Stimulated activated naive CD8-positive, alpha-beta T cell treated with anti-CD3 and anti-CD28 coated beads, Interleukin-15, amount 100 ng/mL, for 72 hours (primary cell): ENCODE results near the gene FGB.
A peak's percentile ranks its signal among the peaks of the same experiment; 100 is the strongest.

Source experiments
- ATAC-seq: fragments of 150-1000 bp; cut with Tn5 transposase; 2 replicates; pipeline ENCODE4 v1.10.0; 2021; ENCODE audit warnings: mild to moderate bottlenecking, moderate library complexity
- DNase-seq, 2 donors: peaks; one replicate each; pipeline ENCODE4 v3.0.0; 2021 to 2022
- H3K27ac Mint-ChIP-seq, 2 donors: one replicate each; pipeline ENCODE4 v1.8.0; 2022; ENCODE audit warnings: mild to moderate bottlenecking in 2 of 2, mixed read lengths in 2 of 2, moderate library complexity in 2 of 2
- H3K27me3 Mint-ChIP-seq: one replicate; pipeline ENCODE4 v1.8.0; 2022; ENCODE audit warnings: mixed read lengths
- H3K4me1 Mint-ChIP-seq: one replicate; pipeline ENCODE4 v1.8.0; 2022; ENCODE audit warnings: mild to moderate bottlenecking, mixed read lengths
- H3K4me3 Mint-ChIP-seq, 2 donors: one replicate each; pipeline ENCODE4 v1.8.0; 2022; ENCODE audit warnings: mild to moderate bottlenecking in 2 of 2, mixed read lengths in 2 of 2, moderate library complexity in 1 of 2
- H3K9me3 Mint-ChIP-seq, 2 donors: one replicate each; pipeline ENCODE4 v1.8.0; 2022; ENCODE audit warnings: mixed read lengths in 2 of 2

FGB gene

GRCh38 chr4:154562697-154563254 is at the start of gene FGB:
Gene FGB (plus strand): TSS chr4:154563011. CDS start chr4:154563019, 8 bp downstream.
- no peak within 1 kb of the TSS for H3K27ac Mint-ChIP-seq
- H3K9me3 Mint-ChIP-seq: no peaks in the 10 kb centered on the region
- no peaks in the 10 kb centered on the region for H3K4me1 Mint-ChIP-seq
- DNase-seq (no peak), ATAC-seq (no peak)
- H3K4me3 Mint-ChIP-seq: no peak within 1 kb of the TSS
- H3K27me3 Mint-ChIP-seq: peaks cover 6% of the 10 kb centered on the region

GRCh38 chr4:154516318-154517029 is 46.3 kb upstream of the FGB start:
- no peak overlapping the region for H3K27ac Mint-ChIP-seq
- ATAC-seq (no peak), DNase-seq (no peak)
- H3K9me3 Mint-ChIP-seq: no peaks in the 10 kb centered on the region
- no peaks in the 10 kb centered on the region for H3K4me1 Mint-ChIP-seq
- peaks cover 65% of the 10 kb centered on the region for H3K27me3 Mint-ChIP-seq
- no peak overlapping the region for H3K4me3 Mint-ChIP-seq

- ATAC-seq (no peak), DNase-seq (no peak)
- Mint-ChIP-seq H3K4me3 (no peak overlapping the region), H3K4me1 (no peaks in the 10 kb centered on the region), H3K27me3 (peaks cover 59% of the 10 kb centered on the region), H3K27ac (no peak overlapping the region), H3K9me3 (no peaks in the 10 kb centered on the region)
These were observed 45.2 kb upstream of the FGB start for GRCh38 chr4:154517591-154517990.

GRCh38 chr4:154519214-154519613 is 43.6 kb upstream of the FGB start:
- Mint-ChIP-seq H3K27me3 (peaks cover 56% of the 10 kb centered on the region), H3K4me3 (no peak overlapping the region)
- ATAC-seq: no peak

GRCh38 chr4:154521607-154522006 is 41.2 kb upstream of the FGB start:
- ATAC-seq: no peak
- Mint-ChIP-seq H3K27ac (no peak overlapping the region), H3K27me3 (peaks cover 63% of the 10 kb centered on the region), H3K4me1 (no peaks in the 10 kb centered on the region), H3K9me3 (no peaks in the 10 kb centered on the region), H3K4me3 (no peak overlapping the region)
- DNase-seq: no peak

More at GRCh38 chr4:154519214-154519613, 43.6 kb upstream of the FGB start:
- no peaks in the 10 kb centered on the region for H3K4me1 Mint-ChIP-seq
- H3K9me3 Mint-ChIP-seq: no peaks in the 10 kb centered on the region
- DNase-seq: no peak
- peak overlapping the region in 1 of 2 donors; percentile 84 for H3K27ac Mint-ChIP-seq

GRCh38 chr4:154526151-154526550 is 36.7 kb upstream of the FGB start:
- ATAC-seq: no peak
- H3K4me1 Mint-ChIP-seq: no peaks in the 10 kb centered on the region
- no peak overlapping the region for H3K27ac Mint-ChIP-seq
- H3K4me3 Mint-ChIP-seq: no peak overlapping the region
- no peaks in the 10 kb centered on the region for H3K9me3 Mint-ChIP-seq
- peaks cover 41% of the 10 kb centered on the region for H3K27me3 Mint-ChIP-seq
- DNase-seq: no peak

- Mint-ChIP-seq H3K27ac (no peak overlapping the region), H3K27me3 (peaks cover 39% of the 10 kb centered on the region), H3K4me1 (no peaks in the 10 kb centered on the region), H3K4me3 (no peak overlapping the region), H3K9me3 (no peaks in the 10 kb centered on the region)
- no peak for DNase-seq
- ATAC-seq: no peak
These were observed 35.5 kb upstream of the FGB start for GRCh38 chr4:154527308-154527707.

GRCh38 chr4:154528869-154529268 is 33.9 kb upstream of the FGB start:
- Mint-ChIP-seq H3K9me3 (no peaks in the 10 kb centered on the region), H3K27me3 (peaks cover 27% of the 10 kb centered on the region), H3K27ac (no peak overlapping the region), H3K4me3 (no peak overlapping the region), H3K4me1 (no peaks in the 10 kb centered on the region)
- no peak for ATAC-seq
- DNase-seq: no peak

GRCh38 chr4:154529728-154530519 is 32.9 kb upstream of the FGB start:
- Mint-ChIP-seq H3K4me3 (no peak overlapping the region), H3K9me3 (no peaks in the 10 kb centered on the region), H3K27me3 (peaks cover 24% of the 10 kb centered on the region), H3K27ac (no peak overlapping the region), H3K4me1 (no peaks in the 10 kb centered on the region)
- DNase-seq (no peak), ATAC-seq (no peak)

GRCh38 chr4:154534296-154534695 is 28.5 kb upstream of the FGB start:
- no peaks in the 10 kb centered on the region for H3K9me3 Mint-ChIP-seq
- no peaks in the 10 kb centered on the region for H3K27me3 Mint-ChIP-seq
- DNase-seq: no peak
- no peaks in the 10 kb centered on the region for H3K4me1 Mint-ChIP-seq
- H3K4me3 Mint-ChIP-seq: no peak overlapping the region
- ATAC-seq: no peak
- H3K27ac Mint-ChIP-seq: no peak overlapping the region

GRCh38 chr4:154542271-154542879 is 20.4 kb upstream of the FGB start:
- no peaks in the 10 kb centered on the region for H3K4me1 Mint-ChIP-seq
- no peak overlapping the region for H3K4me3 Mint-ChIP-seq
- DNase-seq (no peak), ATAC-seq (no peak)
- no peaks in the 10 kb centered on the region for H3K9me3 Mint-ChIP-seq
- H3K27ac Mint-ChIP-seq: peak overlapping the region in 1 of 2 donors; percentile 47
- H3K27me3 Mint-ChIP-seq: no peaks in the 10 kb centered on the region

- ATAC-seq: no peak
- no peak overlapping the region for H3K4me3 Mint-ChIP-seq
- no peaks in the 10 kb centered on the region for H3K27me3 Mint-ChIP-seq
- DNase-seq: no peak
- H3K27ac Mint-ChIP-seq: no peak overlapping the region
- peaks cover 13% of the 10 kb centered on the region for H3K4me1 Mint-ChIP-seq
- no peaks in the 10 kb centered on the region for H3K9me3 Mint-ChIP-seq
These were observed 17.1 kb upstream of the FGB start for GRCh38 chr4:154545689-154546088.

GRCh38 chr4:154549894-154550790 is 12.7 kb upstream of the FGB start, which contains the start of gene PLRG1:
Gene PLRG1 (minus strand): TSS chr4:154550400. CDS start chr4:154550308, 92 bp downstream.
- Mint-ChIP-seq H3K9me3 (no peaks in the 10 kb centered on the region), H3K27me3 (no peaks in the 10 kb centered on the region), H3K4me3 (peak within 1 kb of the TSS; percentile 95 to 100), H3K4me1 (peaks cover 21% of the 10 kb centered on the region), H3K27ac (peak within 1 kb of the TSS; percentile 98 to 99)
- DNase-seq (peak; percentile 94 to 97), ATAC-seq (peak; percentile 98)

- Mint-ChIP-seq H3K4me1 (peaks cover 21% of the 10 kb centered on the region), H3K4me3 (no peak overlapping the region), H3K27ac (no peak overlapping the region), H3K9me3 (no peaks in the 10 kb centered on the region), H3K27me3 (no peaks in the 10 kb centered on the region)
- ATAC-seq: peak; percentile 57
- DNase-seq: peak; percentile 55 to 72
These were observed 10.7 kb upstream of the FGB start for GRCh38 chr4:154551872-154552686.
